HG03045 (cell line): ENCODE measurements around the gene DOC2A.
"Not testable (repeated sequence)": the region's sequence is repeated elsewhere in the genome, so short reads cannot be mapped to it uniquely, and the experiment has no call there.

Experiments
- ATAC-seq: cut with Tn5 transposase; IDR thresholded peaks from one replicate; pipeline ENCODE4 v1.9.1; 2021; ENCODE audit warnings: mild to moderate bottlenecking, moderate library complexity; ENCODE audit not compliant: unreplicated experiment

Gene DOC2A

DNA sequence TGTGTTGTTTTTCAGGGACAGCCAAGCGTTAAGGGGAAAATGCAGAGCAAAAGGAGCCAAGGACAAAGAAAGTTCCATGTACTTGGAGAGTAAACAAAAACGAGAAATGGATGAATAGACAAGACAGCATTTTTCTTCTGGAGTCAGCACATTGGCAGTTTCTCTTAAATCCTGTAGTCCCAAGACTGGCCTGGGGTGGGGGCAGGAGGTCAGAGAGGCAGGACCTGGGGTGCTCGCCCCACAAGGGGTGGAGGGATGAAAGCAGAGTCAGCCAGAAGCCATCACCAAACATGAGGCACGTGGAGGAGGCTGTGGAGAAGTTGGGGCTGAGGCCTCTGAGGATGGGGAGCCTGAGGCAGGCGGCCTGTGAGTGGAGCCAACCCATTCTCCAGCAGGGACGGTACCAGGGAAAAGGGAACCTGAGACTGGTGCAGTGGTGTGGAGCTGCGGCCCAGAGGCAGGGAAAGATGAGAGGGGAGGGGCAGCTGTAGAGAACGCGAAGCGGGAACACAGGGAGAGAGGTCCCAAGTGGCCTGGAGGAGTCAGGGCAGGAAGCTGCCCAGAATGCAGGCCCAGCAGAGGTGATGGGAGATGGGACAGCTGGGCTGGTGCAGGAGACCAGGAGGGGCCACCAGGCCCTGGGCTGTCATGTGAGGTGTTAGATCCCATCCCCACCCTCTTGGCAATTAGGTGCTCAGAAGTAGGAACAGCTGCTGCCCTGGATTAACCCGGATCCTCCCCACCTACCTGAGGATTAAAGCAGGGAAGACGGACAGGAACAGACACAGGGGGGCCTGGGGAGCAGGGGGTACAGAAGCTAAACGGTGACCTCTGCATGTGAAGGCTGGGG, 17.0 kb upstream of the DOC2A start:
- ATAC-seq: no peak

GRCh38 chr16:30026449-30026848, 15.6 kb upstream of the DOC2A start:
- ATAC-seq: no peak

DNA sequence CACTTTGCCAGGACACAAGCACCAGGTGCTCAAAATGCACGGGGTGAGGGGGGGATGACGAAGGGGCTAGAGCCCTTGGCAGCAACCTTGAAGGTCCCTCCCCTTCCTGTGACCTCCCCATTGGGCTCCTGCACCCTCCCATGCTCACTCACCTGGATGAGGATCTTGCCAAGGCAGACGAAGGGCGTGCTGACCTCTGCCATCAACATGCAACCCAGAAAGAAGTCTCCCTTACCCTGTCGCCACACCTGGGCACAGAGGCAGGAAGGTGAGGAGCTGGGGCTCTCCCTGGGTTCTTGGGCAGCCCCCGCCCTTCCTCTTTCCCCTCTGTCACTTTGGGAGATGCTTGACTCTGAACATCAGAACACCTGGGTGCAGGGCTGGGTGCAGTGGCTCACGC, 14.7 kb upstream of the DOC2A start:
- ATAC-seq: no peak

GRCh38 chr16:30025156-30025555, 14.3 kb upstream of the DOC2A start:
- ATAC-seq: no peak

DNA sequence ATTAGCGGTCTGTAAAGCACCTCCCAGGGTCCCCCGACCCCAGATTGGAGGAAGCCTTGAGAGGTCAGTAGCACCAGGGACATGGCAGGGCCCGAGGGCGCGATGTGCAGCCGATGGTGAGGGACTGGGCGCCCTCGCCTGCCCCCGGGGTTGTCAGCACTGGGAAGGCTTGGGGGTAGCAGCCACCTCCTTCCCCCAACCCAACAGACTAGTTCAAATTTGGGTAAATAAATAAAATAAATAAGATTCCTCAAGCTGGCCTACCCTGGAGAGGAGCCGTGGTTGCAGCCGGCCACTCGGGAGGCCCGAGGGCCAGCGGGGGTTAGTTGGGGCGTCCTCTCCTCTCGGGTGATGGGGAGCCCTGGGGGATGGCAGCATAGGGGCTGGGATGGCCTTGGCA, 13.6 kb upstream of the DOC2A start:
- no peak for ATAC-seq

DNA sequence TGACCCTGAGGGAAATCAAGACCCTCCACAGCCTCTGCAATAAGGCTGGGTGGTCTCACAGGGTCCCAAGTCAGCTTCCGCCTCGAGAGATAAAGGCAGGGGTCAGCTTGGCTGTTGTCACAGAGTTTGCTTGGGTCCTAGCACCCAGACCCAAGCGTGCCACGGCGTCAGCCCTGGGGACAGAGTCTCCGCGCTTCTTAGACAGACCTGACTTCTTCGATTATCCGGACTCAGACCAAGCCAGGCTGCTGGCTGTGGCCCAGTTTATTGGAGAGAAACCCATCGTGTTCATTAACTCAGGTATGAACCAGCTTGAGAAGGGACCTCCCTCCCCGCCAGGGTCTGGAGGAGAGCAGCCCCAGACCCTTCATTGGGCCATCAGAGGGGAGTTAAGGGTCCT, 12.8 kb upstream of the DOC2A start:
- ATAC-seq: no peak

- ATAC-seq: no peak
Measured at GRCh38 chr16:30022887-30023286, 12.1 kb upstream of the DOC2A start, which contains the start of gene C16orf92. Gene C16orf92, plus strand, starts transcription at chr16:30023198. Its CDS starts 143 bp downstream, at chr16:30023341.

DNA sequence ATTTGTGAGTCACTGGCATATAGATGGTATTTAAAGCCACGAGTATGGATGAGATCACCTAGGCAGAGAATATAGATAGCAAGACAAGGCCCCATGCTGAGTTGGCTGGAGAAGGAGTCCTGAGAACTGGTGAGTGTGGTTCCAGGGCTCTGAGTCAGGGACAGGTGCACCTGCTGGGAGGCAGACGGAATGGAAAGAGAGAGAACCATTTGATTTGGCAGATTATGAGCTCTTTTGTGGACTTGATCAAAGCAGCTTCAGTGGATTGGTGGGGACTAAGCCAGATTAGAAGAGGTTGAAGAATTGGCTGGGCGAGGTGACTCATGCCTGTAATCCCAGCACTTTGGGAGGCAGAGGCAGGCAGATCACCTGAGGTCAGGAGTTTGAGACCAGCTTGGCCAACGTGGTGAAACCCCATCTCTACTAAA, 7.9 kb upstream of the DOC2A start:
- ATAC-seq: no peak

GRCh38 chr16:30017937-30018336, 7.1 kb upstream of the DOC2A start:
- not testable (repeated sequence) for ATAC-seq

DNA sequence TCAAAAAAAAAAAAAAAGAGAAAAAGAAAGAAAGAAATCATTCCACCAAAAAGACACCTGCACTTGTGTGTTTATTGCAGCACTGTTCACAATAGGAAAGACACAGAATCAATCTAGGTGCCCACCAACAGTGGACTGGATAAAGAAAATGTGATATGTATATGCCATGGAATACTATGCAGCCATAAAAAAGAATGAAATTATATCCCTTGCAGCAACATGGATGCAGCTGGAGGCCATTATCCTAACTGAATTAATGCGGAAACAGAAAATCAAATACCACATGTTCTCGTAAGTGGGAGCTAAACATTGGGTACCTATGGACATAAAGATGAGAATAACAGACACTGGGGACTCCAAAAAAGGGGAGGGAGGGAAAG, 6.4 kb upstream of the DOC2A start:
- ATAC-seq: no peak

DNA sequence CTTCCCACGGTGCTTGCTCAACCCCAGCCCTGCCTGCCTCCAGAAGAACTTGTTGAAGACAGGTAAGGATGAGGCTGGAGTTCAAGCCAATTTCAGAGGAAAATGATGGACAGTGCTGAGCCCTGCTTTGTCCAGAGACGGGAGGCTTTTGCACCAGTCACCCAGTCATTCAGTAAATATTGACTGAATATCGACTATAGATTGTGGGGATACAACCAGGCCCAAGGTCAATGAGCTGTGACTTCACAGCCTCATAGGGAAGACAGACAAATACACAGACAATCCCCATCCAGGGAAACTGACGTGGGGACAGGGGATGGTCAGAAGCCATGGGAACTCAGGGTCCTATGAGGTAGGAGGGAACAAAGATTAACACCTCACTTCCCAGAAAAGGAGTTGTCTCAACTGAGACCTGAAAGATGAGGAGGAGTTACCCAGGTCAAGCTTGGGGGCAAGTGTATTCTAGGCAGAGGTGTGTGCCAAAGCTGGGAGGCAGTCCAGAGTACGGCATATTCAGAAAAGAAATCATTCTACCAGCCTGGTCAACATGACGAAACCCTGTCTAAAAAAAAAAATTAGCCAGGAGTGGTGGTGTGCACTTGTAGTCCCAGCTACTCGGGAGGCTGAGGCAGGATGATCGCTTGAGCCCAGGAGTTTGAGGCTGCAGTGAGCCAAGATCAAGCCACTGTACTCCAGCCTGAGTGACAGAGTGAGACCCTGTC, 5.9 kb upstream of the DOC2A start:
- ATAC-seq: no peak

DNA sequence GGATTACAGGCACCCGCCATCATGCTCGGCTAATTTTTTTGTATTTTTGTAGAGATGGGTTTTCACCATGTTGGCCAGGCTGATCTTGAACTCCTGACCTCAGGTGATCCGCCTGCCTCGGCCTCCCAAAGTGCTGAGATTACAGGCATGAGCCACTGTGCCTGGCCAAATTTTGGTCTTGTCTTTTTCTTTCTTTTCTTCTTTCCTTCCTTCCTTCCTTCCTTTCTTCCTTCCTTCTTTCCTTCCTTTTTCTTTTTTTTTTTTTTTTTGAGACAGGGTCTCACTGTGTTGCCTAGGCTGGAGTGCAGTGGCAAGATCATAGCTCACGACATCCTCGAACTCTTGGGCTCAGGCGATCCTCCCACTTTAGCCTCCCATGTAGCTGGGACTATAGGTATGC, 4.6 kb upstream of the DOC2A start:
- not testable (repeated sequence) for ATAC-seq

DNA sequence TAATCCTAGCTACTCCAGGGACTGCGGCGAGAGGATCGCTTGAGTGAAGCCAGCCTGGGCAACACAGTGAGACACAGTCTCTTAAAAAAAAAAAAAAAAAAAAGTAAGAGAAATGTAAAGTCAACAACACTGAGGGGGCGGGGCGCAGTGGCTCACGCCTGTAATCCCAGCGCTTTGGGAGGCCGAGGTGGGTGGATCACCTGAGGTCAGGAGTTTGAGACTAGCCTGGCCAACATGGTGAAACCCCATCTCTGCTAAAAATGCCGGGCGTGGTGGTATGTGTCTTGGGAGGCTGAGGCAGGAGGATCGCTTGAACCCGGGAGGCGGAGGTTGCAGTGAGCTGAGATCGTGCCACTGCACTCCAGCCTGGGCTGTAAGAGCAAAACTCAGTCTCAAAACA, 1.8 kb upstream of the DOC2A start:
- ATAC-seq: not testable (repeated sequence)

- no peak for ATAC-seq
Measured at GRCh38 chr16:30011714-30012504, 1.1 kb upstream of the DOC2A start.

DNA sequence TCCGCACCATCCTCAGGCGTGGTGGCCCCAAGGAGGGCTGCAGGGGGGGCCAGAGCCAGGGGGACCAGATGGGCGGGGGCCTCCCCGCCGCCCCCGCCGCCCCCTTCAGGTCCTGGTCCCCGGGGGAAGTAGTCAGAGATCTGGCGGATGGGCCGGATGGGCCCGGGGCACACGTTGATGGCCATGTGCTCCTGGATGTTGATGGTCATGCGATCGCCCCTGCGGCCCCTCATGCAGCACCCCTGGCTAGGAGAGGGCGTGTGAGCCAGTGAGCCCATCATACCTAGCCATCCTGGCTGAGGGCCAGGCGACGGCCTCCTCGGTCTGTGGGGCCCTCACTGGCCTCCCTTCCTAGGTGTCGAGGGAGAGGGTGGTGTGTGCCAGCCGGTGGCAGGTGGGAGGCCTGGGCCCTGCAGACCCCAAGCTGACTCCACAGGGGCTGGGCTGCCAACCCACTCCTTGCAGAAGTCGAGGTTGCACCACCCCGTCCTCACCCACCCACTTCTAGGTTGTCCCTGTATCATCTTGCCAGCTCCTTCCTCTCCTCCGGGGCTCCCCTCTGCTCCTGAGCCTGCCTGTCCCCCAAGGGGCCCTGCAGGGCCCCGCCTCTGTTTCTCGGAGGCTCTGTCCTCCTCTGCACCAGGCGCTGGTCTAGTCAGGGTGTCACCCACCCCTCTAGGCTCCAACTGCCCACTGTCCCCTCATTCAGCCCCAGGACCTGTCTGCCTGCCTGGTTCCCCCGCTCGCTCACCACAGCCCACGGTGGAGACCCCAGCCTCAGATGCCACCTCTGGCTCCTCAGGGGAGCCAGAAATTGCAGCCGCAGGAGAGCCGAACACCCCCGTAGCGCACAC, 610 bp downstream of the DOC2A start:
- no peak for ATAC-seq

DNA sequence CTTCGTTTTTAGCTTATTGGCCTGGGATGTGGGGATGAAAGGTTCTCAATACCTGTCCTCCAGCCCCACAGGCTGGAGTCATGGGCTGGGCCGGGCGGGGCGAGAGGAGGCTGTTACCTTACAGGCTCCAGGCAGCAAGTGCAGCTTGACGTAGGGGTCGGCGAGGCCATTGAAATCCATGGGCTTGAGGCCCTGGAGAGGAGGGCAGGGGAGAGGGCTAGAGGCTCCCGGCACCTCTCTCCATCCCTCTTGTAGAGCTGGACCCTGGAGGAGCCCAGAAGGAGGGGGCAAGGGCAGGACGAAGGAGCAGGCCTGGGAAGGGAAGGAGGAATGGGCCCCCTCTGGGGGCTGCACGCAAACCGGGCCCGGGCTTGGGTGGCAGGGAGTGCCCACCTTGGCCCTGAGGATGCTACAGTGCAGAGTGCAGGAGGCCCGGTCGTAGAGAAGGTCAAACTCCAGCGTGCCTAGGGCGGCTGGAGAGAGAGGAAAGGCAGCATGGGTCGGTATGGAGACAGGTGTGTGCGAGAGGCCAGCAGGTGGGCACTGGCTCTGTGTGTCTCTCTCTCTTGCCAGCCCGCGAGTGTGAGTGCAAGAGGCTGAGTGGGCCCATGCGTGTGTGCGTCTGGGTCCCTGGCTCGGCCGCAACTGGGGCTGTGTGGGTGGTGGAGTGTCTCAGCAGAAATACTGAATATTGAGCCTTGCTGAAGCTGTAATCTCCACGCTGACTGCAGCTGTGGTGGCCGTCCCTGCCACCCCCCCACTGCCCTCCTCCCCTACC, 1.6 kb downstream of the DOC2A start:
- ATAC-seq: no peak

- ATAC-seq: no peak
Measured at GRCh38 chr16:30007378-30007895, 3.4 kb downstream of the DOC2A start.

DNA sequence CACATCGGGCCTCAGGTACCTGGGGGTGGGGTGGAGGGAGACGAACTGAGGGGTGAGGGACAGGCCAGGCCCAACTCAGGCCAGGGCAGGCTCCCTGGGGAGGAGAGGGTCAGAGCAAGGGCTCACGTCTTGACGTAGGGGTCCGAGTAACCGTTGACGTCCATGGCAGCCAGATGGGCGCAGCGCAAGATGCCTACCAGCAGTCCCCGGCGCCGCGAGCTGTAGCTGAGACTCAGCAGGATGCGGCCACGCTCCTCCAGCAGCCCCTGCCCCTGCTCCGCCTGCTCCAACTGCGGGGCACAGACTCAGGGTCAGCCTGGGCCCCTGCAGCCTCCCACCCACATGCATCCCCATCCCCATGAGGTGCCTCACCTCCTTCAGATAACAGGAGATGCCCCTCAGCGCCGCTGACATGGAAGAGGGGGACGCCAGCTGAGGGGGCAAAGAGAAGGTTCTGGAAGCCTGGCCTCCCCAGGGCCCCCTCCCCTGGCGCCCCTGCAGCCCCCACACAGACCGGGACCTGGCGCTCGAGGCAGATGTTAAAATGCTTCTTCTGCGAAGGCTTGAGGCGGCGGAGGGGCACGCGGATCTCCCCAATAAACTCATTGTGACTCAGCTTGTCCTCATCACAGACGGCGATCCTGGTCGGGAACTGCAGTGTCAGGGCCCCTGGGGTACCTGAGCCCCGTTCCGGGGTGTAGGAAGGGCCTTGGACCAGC, 4.0 kb downstream of the DOC2A start:
- no peak for ATAC-seq

DNA sequence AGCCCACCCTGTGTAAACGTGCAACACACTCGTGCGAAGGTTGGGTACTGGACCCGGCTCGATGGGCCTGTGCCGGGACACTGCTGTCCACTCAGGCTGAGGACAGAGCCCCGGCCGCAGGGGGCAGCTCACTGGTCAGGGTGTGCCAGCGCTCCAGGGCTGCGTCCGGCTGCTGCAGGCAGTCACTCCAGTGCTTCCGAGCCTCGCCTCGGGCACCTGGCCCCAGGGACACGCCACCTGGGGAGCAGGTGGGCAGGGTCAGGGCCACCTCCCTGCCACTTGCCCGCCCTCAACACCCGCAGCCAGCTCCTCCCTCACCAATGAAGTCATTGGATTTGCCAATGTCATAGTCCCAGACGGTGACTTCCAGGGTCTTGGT, 4.7 kb downstream of the DOC2A start:
- no peak for ATAC-seq
